ENCODE data around the gene TMEM92.

The TMEM92 gene

GRCh38 chr17:50328363-50329325 is 54.4 kb downstream of the TMEM92 start:
- no peak for DNase-seq (ENCODE audit: low spot score)

GRCh38 chr17:50329716-50330115 is 55.5 kb downstream of the TMEM92 start:
- no peak for DNase-seq (ENCODE audit: low spot score)

DNA sequence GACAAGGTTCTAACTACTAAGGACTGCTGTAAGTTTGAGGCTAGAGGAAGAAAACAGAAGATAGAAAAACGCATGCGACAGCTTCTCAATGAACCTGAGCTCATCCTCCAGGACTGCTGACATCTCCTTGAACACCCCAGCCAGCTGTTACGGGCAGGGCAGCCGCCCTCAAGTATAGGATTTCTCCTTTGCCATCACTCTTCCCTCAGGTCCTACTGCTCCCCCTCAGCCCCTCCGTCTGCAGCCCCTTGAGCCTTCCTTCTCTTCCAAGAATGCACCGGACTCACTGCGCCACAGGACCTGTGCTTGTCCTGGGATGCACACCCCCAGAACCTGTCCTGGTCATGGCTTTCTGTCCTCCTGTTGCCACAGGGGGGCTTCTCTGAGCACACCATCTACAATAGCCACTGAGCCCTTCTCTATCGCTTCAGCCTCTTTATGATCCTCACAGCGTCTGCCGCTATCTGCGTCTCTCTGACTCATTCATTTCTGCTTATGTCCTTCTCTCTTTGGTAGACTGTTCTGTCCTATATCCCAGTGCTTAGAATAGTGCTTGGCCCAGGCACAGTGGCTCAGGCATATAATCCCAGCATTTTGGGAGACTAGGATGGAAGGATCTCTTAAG is 56.0 kb downstream of the TMEM92 start:
- DNase-seq (ENCODE audit: low spot score): no peak

Measured in LoVo (cell line).